ENCODE results near the gene CELF4.

CELF4 gene

DNA sequence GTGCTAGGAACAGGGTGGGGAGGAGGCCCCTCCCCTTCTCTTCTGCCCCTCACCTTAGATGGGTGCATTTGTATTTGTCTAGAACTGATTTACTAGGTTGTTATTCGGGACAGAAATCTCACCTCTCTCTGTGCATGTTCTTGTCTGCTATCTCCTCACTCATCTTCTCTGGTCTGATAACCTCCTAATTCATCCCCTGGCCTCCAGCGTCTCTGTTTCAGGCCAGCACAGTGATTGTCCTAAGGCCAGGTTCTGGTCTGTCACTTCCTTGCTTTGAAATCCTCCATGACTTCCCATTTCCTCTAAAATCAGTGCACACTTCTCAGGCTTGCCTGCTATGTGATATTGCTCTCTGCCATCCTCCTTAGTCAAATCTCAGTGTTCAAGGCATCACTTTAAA is 58.4 kb downstream of the CELF4 start:
- in situ Hi-C loops (cut with HindIII; ENCODE audit: low pct_ligation_motif_present, low sequenced_read_pairs) = no loop called here
- Histone ChIP-seq H3K27me3 (replicated peaks) (no peaks in the 10 kb centered on the region), H3K36me3 (replicated peaks) (no peaks in the 10 kb centered on the region), H3K27ac (no peak overlapping the region), H3K4me3 (ENCODE audit: low read depth, low read length) (no peak overlapping the region)
- DNase-seq = no peak
- no peak for TF ChIP-seq CTCF (IDR thresholded peaks at IDR 0.05; ENCODE audit: low read depth, low read length, missing control alignments)

GRCh38 chr18:37506001-37506400 is 59.6 kb downstream of the CELF4 start:
- no peak overlapping the region for H3K4me3 ChIP-seq (ENCODE audit: low read depth, low read length)
- H3K27me3 ChIP-seq (replicated peaks) = no peaks in the 10 kb centered on the region
- H3K36me3 ChIP-seq (replicated peaks) = no peaks in the 10 kb centered on the region
- no peak for TF ChIP-seq CTCF (IDR thresholded peaks at IDR 0.05; ENCODE audit: low read depth, low read length, missing control alignments)
- in situ Hi-C loops (cut with HindIII; ENCODE audit: low pct_ligation_motif_present, low sequenced_read_pairs) = no loop called here
- no peak overlapping the region for H3K27ac ChIP-seq
- no peak for DNase-seq

DNA sequence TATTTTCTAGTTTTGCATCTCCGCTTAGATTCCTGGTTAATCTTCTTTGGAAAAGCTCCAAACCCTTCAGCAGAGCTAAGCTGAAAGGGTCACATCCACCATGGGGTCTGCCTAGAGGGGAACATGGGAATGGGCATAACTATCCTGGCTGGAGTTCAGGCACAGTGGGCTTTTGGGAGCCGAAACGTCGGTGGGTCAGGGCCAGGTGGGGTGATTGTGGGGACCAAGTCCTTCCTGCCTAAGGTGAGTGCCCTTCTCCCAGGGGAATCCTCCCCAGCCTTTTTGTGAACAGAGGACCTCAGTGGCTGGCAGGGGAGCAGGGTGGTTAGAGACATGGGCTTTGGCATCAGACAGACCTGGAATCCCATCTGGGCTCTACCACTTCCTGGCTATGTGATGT is 60.3 kb downstream of the CELF4 start:
- in situ Hi-C loops (cut with HindIII; ENCODE audit: low pct_ligation_motif_present, low sequenced_read_pairs) = no loop called here
- no peak for DNase-seq
- H3K36me3 ChIP-seq (replicated peaks) = no peaks in the 10 kb centered on the region
- no peak for TF ChIP-seq CTCF (IDR thresholded peaks at IDR 0.05; ENCODE audit: low read depth, low read length, missing control alignments)
- no peaks in the 10 kb centered on the region for H3K27me3 ChIP-seq (replicated peaks)
- H3K4me3 ChIP-seq (ENCODE audit: low read depth, low read length) = no peak overlapping the region
- H3K27ac ChIP-seq = no peak overlapping the region

DNA sequence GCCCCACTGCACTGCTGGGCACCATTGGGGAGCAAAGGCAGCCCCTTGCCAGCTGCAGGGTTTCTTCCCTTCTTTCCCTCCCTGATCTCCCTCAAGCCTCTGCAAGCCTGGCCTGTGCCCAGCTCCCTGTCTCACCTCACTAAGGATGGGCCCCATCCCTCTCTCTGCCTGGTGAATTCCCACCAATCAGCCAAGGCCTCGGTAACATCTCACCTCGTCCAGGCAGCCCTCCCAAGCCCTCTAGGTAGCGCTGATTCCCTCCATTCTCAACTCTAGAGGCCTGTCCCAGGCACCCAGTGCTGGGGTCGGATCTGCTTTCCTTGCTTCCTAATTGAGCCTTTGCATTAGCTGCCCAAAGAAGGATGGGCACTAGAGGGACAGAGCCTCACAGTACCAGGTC is 63.0 kb downstream of the CELF4 start:
- Histone ChIP-seq H3K4me3 (ENCODE audit: low read depth, low read length) (no peak overlapping the region), H3K27ac (no peak overlapping the region), H3K36me3 (replicated peaks) (no peaks in the 10 kb centered on the region), H3K27me3 (replicated peaks) (no peaks in the 10 kb centered on the region)
- no peak for DNase-seq
- in situ Hi-C loops (cut with HindIII; ENCODE audit: low pct_ligation_motif_present, low sequenced_read_pairs) = no loop called here
- no peak for TF ChIP-seq CTCF (IDR thresholded peaks at IDR 0.05; ENCODE audit: low read depth, low read length, missing control alignments)

GRCh38 chr18:37502036-37502435 is 63.6 kb downstream of the CELF4 start:
- H3K36me3 ChIP-seq (replicated peaks) = no peaks in the 10 kb centered on the region
- H3K27me3 ChIP-seq (replicated peaks) = no peaks in the 10 kb centered on the region
- no peak for TF ChIP-seq CTCF (IDR thresholded peaks at IDR 0.05; ENCODE audit: low read depth, low read length, missing control alignments)
- no peak overlapping the region for H3K4me3 ChIP-seq (ENCODE audit: low read depth, low read length)
- in situ Hi-C loops (cut with HindIII; ENCODE audit: low pct_ligation_motif_present, low sequenced_read_pairs) = no loop called here
- no peak overlapping the region for H3K27ac ChIP-seq
- DNase-seq = no peak

- in situ Hi-C loops (cut with HindIII; ENCODE audit: low pct_ligation_motif_present, low sequenced_read_pairs) = no loop called here
- Histone ChIP-seq H3K36me3 (replicated peaks) (no peaks in the 10 kb centered on the region), H3K27me3 (replicated peaks) (no peaks in the 10 kb centered on the region), H3K4me3 (ENCODE audit: low read depth, low read length) (no peak overlapping the region), H3K27ac (no peak overlapping the region)
- no peak for DNase-seq
- TF ChIP-seq CTCF (IDR thresholded peaks at IDR 0.05; ENCODE audit: low read depth, low read length, missing control alignments) = no peak
Observed at GRCh38 chr18:37501136-37501535, 64.5 kb downstream of the CELF4 start.
